Loucy (cell line): ENCODE measurements around the gene ALG12.

Experiments used
- H2AFZ ChIP-seq: fragments of 200-600 bp; sonication (generic); 2 replicates; pipeline ENCODE4 v1.6.0; 2016; ENCODE audit warnings: antibody characterized with exemption, mild to moderate bottlenecking, low read length, moderate library complexity
- H3F3A ChIP-seq: fragments of 200-600 bp; 2 replicates; pipeline ENCODE4 v1.6.0; 2016; ENCODE audit warnings: antibody characterized with exemption, low read depth, mild to moderate bottlenecking
- H3K27me3 ChIP-seq: fragments of 200-600 bp; sonication (generic); 2 replicates; pipeline ENCODE4 v1.6.1; 2014; ENCODE audit warnings: low read length, mild to moderate bottlenecking; ENCODE audit not compliant: insufficient read depth, poor library complexity, severe bottlenecking
- H3K36me3 ChIP-seq: fragments of 200-600 bp; sonication (generic); 2 replicates; pipeline ENCODE4 v1.6.1; 2016; ENCODE audit warnings: low read length; ENCODE audit not compliant: insufficient read depth
- H3K4me1 ChIP-seq: fragments of 200-600 bp; sonication (generic); 2 replicates; pipeline ENCODE4 v1.5.1; 2014; ENCODE audit warnings: low read length, mild to moderate bottlenecking; ENCODE audit not compliant: insufficient read depth, poor library complexity, severe bottlenecking
- H3K4me2 ChIP-seq: fragments of 200-600 bp; sonication (generic); 2 replicates; pipeline ENCODE4 v1.6.0; 2014; ENCODE audit warnings: antibody characterized with exemption, low read length, low read depth, mild to moderate bottlenecking; ENCODE audit not compliant: poor library complexity, severe bottlenecking
- H3K4me3 ChIP-seq: fragments of 200-600 bp; sonication (generic); 2 replicates; pipeline ENCODE4 v1.5.1; 2014; ENCODE audit warnings: low read length, mild to moderate bottlenecking, mixed read lengths; ENCODE audit not compliant: poor library complexity, severe bottlenecking
- H3K79me2 ChIP-seq: fragments of 200-600 bp; sonication (generic); 2 replicates; pipeline ENCODE4 v1.6.1; 2014; ENCODE audit warnings: low read length; ENCODE audit not compliant: insufficient read depth
- H3K9ac ChIP-seq: fragments of 200-600 bp; sonication (generic); 2 replicates; pipeline ENCODE4 v1.6.0; 2014; ENCODE audit warnings: mild to moderate bottlenecking, low read depth, low read length, moderate library complexity; ENCODE audit not compliant: poor library complexity, severe bottlenecking
- H3K9me2 ChIP-seq: fragments of 200-600 bp; sonication (generic); replicated peaks from 2 replicates; pipeline ENCODE4 v1.6.1; 2016; ENCODE audit warnings: low read depth, low read length, mixed read lengths
- H3K9me3 ChIP-seq: fragments of 200-600 bp; sonication (generic); 2 replicates; pipeline ENCODE4 v1.6.1; 2014; ENCODE audit warnings: mild to moderate bottlenecking, antibody characterized with exemption, low read length, low read depth; ENCODE audit not compliant: insufficient read depth
- H4K20me1 ChIP-seq: fragments of 200-600 bp; sonication (generic); 2 replicates; pipeline ENCODE4 v1.6.0; 2014; ENCODE audit warnings: antibody characterized with exemption, low read length, mild to moderate bottlenecking; ENCODE audit not compliant: insufficient read depth, poor library complexity, severe bottlenecking
- EZH2phosphoT487 ChIP-seq: fragments of 200-600 bp; IDR thresholded peaks from 2 replicates; pipeline ENCODE4 v1.6.1; 2018; ENCODE audit warnings: antibody characterized with exemption, mild to moderate bottlenecking, moderate library complexity, borderline replicate concordance
- TF ChIP-seq, protein P1 (sequence below): fragments of 200-600 bp; sonication (generic); conservative IDR thresholded peaks from 2 replicates; pipeline ENCODE4 v1.5.1; 2014; ENCODE audit warnings: mild to moderate bottlenecking, antibody characterized with exemption, low read length

The ALG12 gene

DNA sequence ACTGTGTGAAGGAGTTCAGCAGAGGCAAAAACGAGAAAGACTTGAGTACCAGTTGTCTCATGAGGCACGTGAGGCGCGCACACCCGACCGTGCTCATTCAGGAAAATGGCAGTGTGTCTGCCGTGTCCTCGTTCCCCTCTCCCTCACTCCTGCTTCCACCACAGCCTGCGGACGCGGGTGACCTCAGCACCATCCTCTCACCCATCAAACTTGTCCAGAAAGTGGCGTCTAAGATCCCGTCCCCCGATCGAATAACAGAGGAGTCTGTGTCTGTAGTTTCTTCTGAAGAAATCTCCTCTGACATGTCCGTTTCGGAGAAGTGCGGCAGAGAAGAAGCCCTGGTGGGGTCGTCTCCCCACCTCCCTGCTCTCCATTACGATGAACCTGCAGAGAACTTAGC lies 34.2 kb downstream of the ALG12 start:
- no peaks in the 10 kb centered on the region for H3K9me3 ChIP-seq
- H4K20me1 ChIP-seq: peaks cover 78% of the 10 kb centered on the region
- no peak overlapping the region for H3K9ac ChIP-seq
- H3K4me1 ChIP-seq: peaks cover 23% of the 10 kb centered on the region
- no peaks in the 10 kb centered on the region for H3K27me3 ChIP-seq
- peaks cover 99% of the 10 kb centered on the region for H3K79me2 ChIP-seq
- no peak overlapping the region for H3K4me2 ChIP-seq
- H3K9me2 ChIP-seq: no peaks in the 10 kb centered on the region
- peaks cover 61% of the 10 kb centered on the region for H3K36me3 ChIP-seq
- H3F3A ChIP-seq: 0 out of 2 replicates have a peak, but pooled peaks cover 3% of the 10 kb centered on the region
- no peak for TF ChIP-seq EZH2phosphoT487
- TF ChIP-seq, protein P1, sequence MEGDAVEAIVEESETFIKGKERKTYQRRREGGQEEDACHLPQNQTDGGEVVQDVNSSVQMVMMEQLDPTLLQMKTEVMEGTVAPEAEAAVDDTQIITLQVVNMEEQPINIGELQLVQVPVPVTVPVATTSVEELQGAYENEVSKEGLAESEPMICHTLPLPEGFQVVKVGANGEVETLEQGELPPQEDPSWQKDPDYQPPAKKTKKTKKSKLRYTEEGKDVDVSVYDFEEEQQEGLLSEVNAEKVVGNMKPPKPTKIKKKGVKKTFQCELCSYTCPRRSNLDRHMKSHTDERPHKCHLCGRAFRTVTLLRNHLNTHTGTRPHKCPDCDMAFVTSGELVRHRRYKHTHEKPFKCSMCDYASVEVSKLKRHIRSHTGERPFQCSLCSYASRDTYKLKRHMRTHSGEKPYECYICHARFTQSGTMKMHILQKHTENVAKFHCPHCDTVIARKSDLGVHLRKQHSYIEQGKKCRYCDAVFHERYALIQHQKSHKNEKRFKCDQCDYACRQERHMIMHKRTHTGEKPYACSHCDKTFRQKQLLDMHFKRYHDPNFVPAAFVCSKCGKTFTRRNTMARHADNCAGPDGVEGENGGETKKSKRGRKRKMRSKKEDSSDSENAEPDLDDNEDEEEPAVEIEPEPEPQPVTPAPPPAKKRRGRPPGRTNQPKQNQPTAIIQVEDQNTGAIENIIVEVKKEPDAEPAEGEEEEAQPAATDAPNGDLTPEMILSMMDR: no peak
- H2AFZ ChIP-seq: no peak overlapping the region
- H3K4me3 ChIP-seq: no peak overlapping the region

DNA sequence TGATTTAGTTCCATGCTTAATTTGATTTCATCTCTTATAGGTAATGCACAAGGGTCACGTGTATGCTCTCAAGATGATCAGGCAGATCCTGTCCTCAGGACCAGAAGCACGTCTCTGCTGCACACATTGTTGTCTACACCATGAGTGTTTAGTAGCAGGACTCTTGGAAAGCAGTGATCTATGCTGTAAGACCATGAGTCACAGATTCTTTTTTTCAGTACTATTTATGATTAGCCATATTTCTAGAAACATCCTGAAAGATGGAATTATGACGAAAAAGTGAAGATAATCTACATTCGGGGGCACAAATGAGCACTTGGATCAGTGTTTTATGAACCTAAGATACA lies 35.0 kb downstream of the ALG12 start:
- H3K4me2 ChIP-seq: no peak overlapping the region
- H3K9ac ChIP-seq: no peak overlapping the region
- H3K4me1 ChIP-seq: peaks cover 23% of the 10 kb centered on the region
- H4K20me1 ChIP-seq: peaks cover 70% of the 10 kb centered on the region
- H3K9me3 ChIP-seq: no peaks in the 10 kb centered on the region
- no peaks in the 10 kb centered on the region for H3K27me3 ChIP-seq
- TF ChIP-seq, protein P1: no peak
- TF ChIP-seq EZH2phosphoT487: no peak
- H3K9me2 ChIP-seq: no peaks in the 10 kb centered on the region
- no peak overlapping the region for H3K4me3 ChIP-seq
- H3F3A ChIP-seq: 0 out of 2 replicates have a peak, but pooled peaks cover 3% of the 10 kb centered on the region
- H2AFZ ChIP-seq: no peak overlapping the region
- peaks cover 99% of the 10 kb centered on the region for H3K79me2 ChIP-seq
- peaks cover 54% of the 10 kb centered on the region for H3K36me3 ChIP-seq

DNA sequence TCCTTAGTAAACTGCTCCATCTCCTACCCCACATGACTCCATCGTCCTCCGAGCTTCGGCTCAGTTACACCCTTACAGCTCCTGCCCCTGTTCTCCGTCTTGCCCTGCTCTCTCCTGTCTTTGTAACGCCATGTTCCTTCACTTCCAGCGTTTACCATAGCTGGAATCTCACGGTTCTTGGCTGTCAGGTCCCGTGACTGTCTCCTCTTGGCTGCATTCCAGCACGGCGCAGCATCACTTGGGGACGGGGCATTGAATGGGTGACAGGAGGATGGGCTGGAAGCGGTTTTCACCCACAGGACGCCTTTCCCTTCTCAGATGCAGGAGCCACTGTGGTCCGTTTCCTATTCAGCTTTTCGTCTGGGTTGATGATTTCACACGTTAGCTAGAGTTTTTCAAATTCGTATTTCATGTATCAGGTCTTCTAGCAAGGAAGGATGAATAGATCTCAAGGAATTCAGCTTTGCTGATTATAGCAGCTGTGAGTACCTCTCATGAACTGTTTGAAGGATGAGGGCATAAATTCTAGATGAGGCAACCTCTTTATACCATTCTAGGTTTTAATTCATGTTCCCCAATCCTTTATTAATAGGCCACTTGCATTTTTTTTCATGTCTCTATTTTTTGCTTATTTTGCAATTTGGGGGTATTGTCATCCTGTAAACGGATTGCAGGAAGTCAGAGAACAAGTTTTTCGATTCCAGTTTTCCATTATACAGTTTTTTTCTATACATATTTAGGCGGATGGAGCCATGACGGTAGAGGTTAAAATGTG lies 35.5 kb downstream of the ALG12 start:
- Histone ChIP-seq H3K36me3 (peaks cover 54% of the 10 kb centered on the region; the same call in 1 of the 2 replicates), H3K4me3 (no peak overlapping the region), H3K9me2 (no peaks in the 10 kb centered on the region), H3K79me2 (peaks cover 99% of the 10 kb centered on the region), H3K27me3 (no peaks in the 10 kb centered on the region), H3K4me1 (peaks cover 23% of the 10 kb centered on the region), H4K20me1 (peaks cover 70% of the 10 kb centered on the region), H3F3A (0 out of 2 replicates have a peak, but pooled peaks cover 3% of the 10 kb centered on the region), H2AFZ (no peak overlapping the region), H3K9ac (no peak overlapping the region), H3K4me2 (no peak overlapping the region), H3K9me3 (no peaks in the 10 kb centered on the region)
- TF ChIP-seq, protein P1: no peak
- no peak for TF ChIP-seq EZH2phosphoT487
